GM12801 (cell line): ENCODE results near the gene SERPIND1.

Experiments used
- CTCF ChIP-seq: IDR thresholded peaks from one replicate; pipeline ENCODE4 v1.5.1; 2011; ENCODE audit warnings: control low read depth; ENCODE audit not compliant: insufficient read length; ENCODE audit errors: extremely low read depth

Gene SERPIND1

GRCh38 chr22:20762233-20762796 lies 11.6 kb upstream of the SERPIND1 start:
- TF ChIP-seq CTCF: no peak

- TF ChIP-seq CTCF: no peak
Measured at GRCh38 chr22:20763630-20764470, 10.1 kb upstream of the SERPIND1 start.

- TF ChIP-seq CTCF: no peak
Measured at GRCh38 chr22:20764471-20764720, 9.5 kb upstream of the SERPIND1 start.

GRCh38 chr22:20764729-20765128 lies 9.2 kb upstream of the SERPIND1 start:
- no peak for TF ChIP-seq CTCF

- TF ChIP-seq CTCF: no peak
Measured at GRCh38 chr22:20765938-20766337, 8.0 kb upstream of the SERPIND1 start.

GRCh38 chr22:20766530-20766929 lies 7.4 kb upstream of the SERPIND1 start:
- no peak for TF ChIP-seq CTCF

GRCh38 chr22:20771918-20772625 lies 1.8 kb upstream of the SERPIND1 start:
- no peak for TF ChIP-seq CTCF
